Liver (tissue), 9 donors: ENCODE results near the gene DPP6. TPM values are rescaled to one million over a fixed set of nuclear protein-coding genes. Genes with fewer than 3 reads are reported as not detected.

ENCODE experiments used
- DNase-seq: peaks from one replicate; pipeline ENCODE4 v3.0.0-alpha.2; 2017; ENCODE audit warnings: low spot score
- H3K27ac ChIP-seq, 2 donors: one replicate each; pipeline ENCODE4 v1.7.0; 2013; ENCODE audit warnings: inconsistent platforms in 2 of 2, low read length in 2 of 2, control low read depth in 1 of 2, low read depth in 1 of 2, mild to moderate bottlenecking in 1 of 2
- H3K27me3 ChIP-seq, 4 donors: one replicate each; pipeline versions ENCODE4 v1.6.1 to v1.7.0; 2013; ENCODE audit warnings: low read length in 3 of 4, inconsistent platforms in 1 of 4, mild to moderate bottlenecking in 1 of 4, moderate library complexity in 1 of 4; ENCODE audit not compliant: control insufficient read depth in 4 of 4, insufficient read depth in 4 of 4
- H3K36me3 ChIP-seq, 4 donors: one replicate each; pipeline versions ENCODE4 v1.6.1 to v1.7.0; 2013; ENCODE audit warnings: low read length in 3 of 4, mild to moderate bottlenecking in 3 of 4, low read depth in 1 of 4, moderate library complexity in 1 of 4; ENCODE audit not compliant: control insufficient read depth in 4 of 4, insufficient read depth in 3 of 4
- H3K4me1 ChIP-seq, 4 donors: one replicate each; pipeline versions ENCODE4 v1.6.1 to v1.7.0; 2013; ENCODE audit warnings: low read length in 3 of 4, mild to moderate bottlenecking in 3 of 4, moderate library complexity in 1 of 4; ENCODE audit not compliant: control insufficient read depth in 4 of 4, insufficient read depth in 4 of 4
- H3K4me3 ChIP-seq, 3 donors: one replicate each; pipeline versions ENCODE4 v1.6.1 to v1.7.0; 2013; ENCODE audit warnings: low read length in 3 of 3, control low read depth in 1 of 3, low read depth in 1 of 3, mild to moderate bottlenecking in 1 of 3
- H3K9ac ChIP-seq, 2 donors: one replicate each; pipeline ENCODE4 v1.7.0; 2013; ENCODE audit warnings: low read length in 2 of 2, mild to moderate bottlenecking in 2 of 2, moderate library complexity in 2 of 2, control low read depth in 1 of 2, low read depth in 1 of 2
- H3K9me3 ChIP-seq, 4 donors: one replicate each; pipeline versions ENCODE4 v1.6.1 to v1.7.0; 2013; ENCODE audit warnings: low read length in 3 of 4; ENCODE audit not compliant: control insufficient read depth in 4 of 4
- EGR1 ChIP-seq, 2 donors: IDR thresholded peaks; 2 replicates each; pipeline ENCODE4 v1.6.1; 2016 to 2018; ENCODE audit warnings: antibody characterized with exemption in 2 of 2, low read depth in 2 of 2
- FOXA1 ChIP-seq: IDR thresholded peaks from 2 replicates; pipeline ENCODE4 v1.6.1; 2016; ENCODE audit warnings: antibody characterized with exemption
- FOXA2 ChIP-seq: IDR thresholded peaks from 2 replicates; pipeline ENCODE4 v1.6.1; 2016; ENCODE audit warnings: antibody characterized with exemption
- GABPA ChIP-seq, 2 donors: IDR thresholded peaks in 1 of 2; conservative IDR thresholded peaks in 1 of 2; 2 replicates each; pipeline ENCODE4 v1.6.1; 2016; ENCODE audit warnings: antibody characterized with exemption in 2 of 2, mild to moderate bottlenecking in 1 of 2, moderate library complexity in 1 of 2
- HNF4A ChIP-seq, 2 donors: conservative IDR thresholded peaks; 2 replicates each; pipeline ENCODE4 v1.6.1; 2016; ENCODE audit warnings: antibody characterized with exemption in 2 of 2, mild to moderate bottlenecking in 2 of 2
- JUND ChIP-seq, 2 donors: IDR thresholded peaks; 2 replicates each; pipeline ENCODE4 v1.6.1; 2016; ENCODE audit warnings: antibody characterized with exemption in 2 of 2
- NR2F2 ChIP-seq: IDR thresholded peaks from 2 replicates; pipeline ENCODE4 v1.6.1; 2016; ENCODE audit warnings: antibody characterized with exemption
- RAD21 ChIP-seq, 2 donors: IDR thresholded peaks; 2 replicates each; pipeline ENCODE4 v1.6.1; 2016; ENCODE audit warnings: antibody characterized with exemption in 2 of 2, mild to moderate bottlenecking in 2 of 2
- RXRA ChIP-seq, 2 donors: IDR thresholded peaks; 2 replicates each; pipeline ENCODE4 v1.6.1; 2017 to 2018; ENCODE audit warnings: antibody characterized with exemption in 2 of 2, mild to moderate bottlenecking in 1 of 2
- TAF1 ChIP-seq: conservative IDR thresholded peaks from 2 replicates; pipeline ENCODE4 v1.6.1; 2016; ENCODE audit warnings: antibody characterized with exemption, mild to moderate bottlenecking
- YY1 ChIP-seq: IDR thresholded peaks from 2 replicates; pipeline ENCODE4 v1.6.1; 2016; ENCODE audit warnings: antibody characterized with exemption, mild to moderate bottlenecking
- WGBS: extraction: QIAGEN DNeasy Blood & Tissue Kit; methylation state at CpG from one replicate; pipeline ENCODE4 v1.1.7; 2013; 5-methylcytosine and 5-hydroxymethylcytosine counted together
- polyA plus RNA-seq, 2 donors: library from polyadenylated mRNA; stranded (reverse) in 1 of 2; unstranded in 1 of 2; fragments of 200-250 nt in 1 of 2; fragments of >200 nt in 1 of 2; fragmentation: Nextera tagmentation in 1 of 2; extraction: Ambion mirVana in 1 of 2; gene quantifications; one replicate each; pipeline versions ENCODE4 v1.2.1 to v1.2.3, GENCODE V29; 2013 to 2015
- total RNA-seq, 2 donors: library from RNA; depleted of rRNA; stranded (reverse); fragments of >200 nt; gene quantifications; one replicate each; pipeline ENCODE4 v1.2.3, GENCODE V29; 2014
- TF ChIP-seq, protein P1 (sequence below): fragments of 150-350 bp; IDR thresholded peaks from 2 replicates; pipeline ENCODE4 v1.5.1; 2017; ENCODE audit warnings: improper control_type of control experiment, low read depth, low read length; ENCODE audit not compliant: missing input control
- TF ChIP-seq, protein P2 (sequence below): IDR thresholded peaks from 2 replicates; pipeline ENCODE4 v1.6.1; 2016; ENCODE audit warnings: antibody characterized with exemption
- TF ChIP-seq, protein P3 (sequence below): IDR thresholded peaks from 2 replicates; pipeline ENCODE4 v1.6.1; 2016; ENCODE audit warnings: antibody characterized with exemption
- TF ChIP-seq, protein P4 (sequence below): IDR thresholded peaks from 2 replicates; pipeline ENCODE4 v1.6.1; 2016; ENCODE audit warnings: antibody characterized with exemption, mild to moderate bottlenecking
- TF ChIP-seq, protein P5 (sequence below): IDR thresholded peaks from 2 replicates; pipeline ENCODE4 v1.6.1; 2016; ENCODE audit warnings: antibody characterized with exemption
- donor health status: healthy.
- donor health status: healthy.
- donor health status: healthy.
- donor health status: healthy.
- donor health status: healthy.

The DPP6 gene
- total and polyA plus RNA-seq, 4 donors, result 0.01 TPM; not detected in 3

DNA sequence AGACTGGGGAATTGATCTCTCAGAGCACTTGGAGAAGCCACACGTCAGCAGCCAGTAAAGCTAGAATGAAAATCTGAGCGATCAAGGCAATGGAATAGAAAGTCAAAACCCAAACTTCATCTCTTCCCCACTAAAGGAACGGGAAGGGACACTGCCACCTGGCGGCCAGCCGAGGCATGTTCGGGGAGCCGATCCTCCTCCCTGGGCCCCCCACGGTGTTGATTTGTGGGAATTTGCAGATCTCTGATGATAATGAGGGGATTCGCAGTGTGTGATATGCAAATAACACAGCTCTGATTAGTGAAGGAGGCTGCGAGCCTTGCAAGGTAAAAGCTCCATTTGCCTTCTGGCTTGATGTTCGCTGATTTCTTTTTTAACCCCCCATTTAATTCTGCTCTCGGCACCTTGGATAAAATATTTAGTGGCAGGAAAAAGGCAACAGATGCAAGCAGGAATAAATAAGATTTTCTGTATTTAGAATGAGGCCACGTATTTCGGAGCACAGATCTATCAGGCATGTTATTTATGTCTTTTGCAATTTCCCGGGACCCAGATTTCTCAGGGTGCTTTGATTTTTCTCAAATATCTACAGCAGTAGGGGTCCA is 692.2 kb downstream of the DPP6 start:
- no peak overlapping the region for H3K9ac ChIP-seq
- no peak overlapping the region for H3K27ac ChIP-seq
- H3K9me3 ChIP-seq, result no peaks in the 10 kb centered on the region
- no peaks in the 10 kb centered on the region for H3K4me1 ChIP-seq
- DNase-seq, result peak; percentile 49
- no peak for TF ChIP-seq TAF1
- peak; percentile 38 to 67 for TF ChIP-seq RAD21 (IDR thresholded peaks at IDR 0.05)
- TF ChIP-seq, protein P1, sequence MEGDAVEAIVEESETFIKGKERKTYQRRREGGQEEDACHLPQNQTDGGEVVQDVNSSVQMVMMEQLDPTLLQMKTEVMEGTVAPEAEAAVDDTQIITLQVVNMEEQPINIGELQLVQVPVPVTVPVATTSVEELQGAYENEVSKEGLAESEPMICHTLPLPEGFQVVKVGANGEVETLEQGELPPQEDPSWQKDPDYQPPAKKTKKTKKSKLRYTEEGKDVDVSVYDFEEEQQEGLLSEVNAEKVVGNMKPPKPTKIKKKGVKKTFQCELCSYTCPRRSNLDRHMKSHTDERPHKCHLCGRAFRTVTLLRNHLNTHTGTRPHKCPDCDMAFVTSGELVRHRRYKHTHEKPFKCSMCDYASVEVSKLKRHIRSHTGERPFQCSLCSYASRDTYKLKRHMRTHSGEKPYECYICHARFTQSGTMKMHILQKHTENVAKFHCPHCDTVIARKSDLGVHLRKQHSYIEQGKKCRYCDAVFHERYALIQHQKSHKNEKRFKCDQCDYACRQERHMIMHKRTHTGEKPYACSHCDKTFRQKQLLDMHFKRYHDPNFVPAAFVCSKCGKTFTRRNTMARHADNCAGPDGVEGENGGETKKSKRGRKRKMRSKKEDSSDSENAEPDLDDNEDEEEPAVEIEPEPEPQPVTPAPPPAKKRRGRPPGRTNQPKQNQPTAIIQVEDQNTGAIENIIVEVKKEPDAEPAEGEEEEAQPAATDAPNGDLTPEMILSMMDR, result peak; percentile 56
- TF ChIP-seq YY1, result no peak
- no peak overlapping the region for H3K4me3 ChIP-seq
- H3K27me3 ChIP-seq, result peaks cover 0 to 12% (median 0%) of the 10 kb centered on the region in 4 donors
- WGBS, result 23% methylated on average over 15 of the region's 15 CpGs
- no peaks in the 10 kb centered on the region for H3K36me3 ChIP-seq

DNA sequence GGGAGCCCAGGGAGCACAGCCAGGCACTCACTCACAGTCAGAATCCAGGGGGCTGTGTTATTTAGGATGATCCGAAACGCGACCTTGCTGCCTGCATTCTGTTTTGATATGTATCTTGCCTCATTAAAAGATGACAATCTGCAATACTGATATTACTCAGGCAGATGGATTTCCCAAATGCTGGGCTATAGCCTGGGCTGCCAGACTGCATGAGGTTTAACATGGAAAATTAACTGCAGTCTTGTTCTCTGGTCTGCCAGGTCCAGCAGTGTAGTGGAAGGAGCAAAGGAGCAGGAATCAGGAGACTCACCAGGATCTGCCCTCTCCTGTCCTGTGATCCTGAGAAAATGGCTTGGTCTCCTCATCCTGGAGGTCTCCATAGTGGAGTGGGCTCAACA is 692.7 kb downstream of the DPP6 start:
- no peaks in the 10 kb centered on the region for H3K4me1 ChIP-seq
- H3K27ac ChIP-seq, result no peak overlapping the region
- no peak for DNase-seq
- TF ChIP-seq FOXA2 (no peak), GABPA (IDR thresholded peaks at IDR 0.05 in 1 of 2, conservative IDR thresholded peaks at IDR 0.05 in 1 of 2) (no peak), FOXA1 (no peak), YY1 (no peak), HNF4A (conservative IDR thresholded peaks at IDR 0.05) (no peak), TAF1 (no peak), EGR1 (IDR thresholded peaks at IDR 0.05; ENCODE audit: low read depth in 2 of 2) (no peak), NR2F2 (no peak), RAD21 (IDR thresholded peaks at IDR 0.05) (no peak), RXRA (IDR thresholded peaks at IDR 0.05) (no peak), JUND (IDR thresholded peaks at IDR 0.05) (no peak)
- TF ChIP-seq, protein P2, sequence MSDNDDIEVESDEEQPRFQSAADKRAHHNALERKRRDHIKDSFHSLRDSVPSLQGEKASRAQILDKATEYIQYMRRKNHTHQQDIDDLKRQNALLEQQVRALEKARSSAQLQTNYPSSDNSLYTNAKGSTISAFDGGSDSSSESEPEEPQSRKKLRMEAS, result no peak
- TF ChIP-seq, protein P3, sequence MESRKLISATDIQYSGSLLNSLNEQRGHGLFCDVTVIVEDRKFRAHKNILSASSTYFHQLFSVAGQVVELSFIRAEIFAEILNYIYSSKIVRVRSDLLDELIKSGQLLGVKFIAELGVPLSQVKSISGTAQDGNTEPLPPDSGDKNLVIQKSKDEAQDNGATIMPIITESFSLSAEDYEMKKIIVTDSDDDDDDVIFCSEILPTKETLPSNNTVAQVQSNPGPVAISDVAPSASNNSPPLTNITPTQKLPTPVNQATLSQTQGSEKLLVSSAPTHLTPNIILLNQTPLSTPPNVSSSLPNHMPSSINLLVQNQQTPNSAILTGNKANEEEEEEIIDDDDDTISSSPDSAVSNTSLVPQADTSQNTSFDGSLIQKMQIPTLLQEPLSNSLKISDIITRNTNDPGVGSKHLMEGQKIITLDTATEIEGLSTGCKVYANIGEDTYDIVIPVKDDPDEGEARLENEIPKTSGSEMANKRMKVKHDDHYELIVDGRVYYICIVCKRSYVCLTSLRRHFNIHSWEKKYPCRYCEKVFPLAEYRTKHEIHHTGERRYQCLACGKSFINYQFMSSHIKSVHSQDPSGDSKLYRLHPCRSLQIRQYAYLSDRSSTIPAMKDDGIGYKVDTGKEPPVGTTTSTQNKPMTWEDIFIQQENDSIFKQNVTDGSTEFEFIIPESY, result no peak
- TF ChIP-seq, protein P4, sequence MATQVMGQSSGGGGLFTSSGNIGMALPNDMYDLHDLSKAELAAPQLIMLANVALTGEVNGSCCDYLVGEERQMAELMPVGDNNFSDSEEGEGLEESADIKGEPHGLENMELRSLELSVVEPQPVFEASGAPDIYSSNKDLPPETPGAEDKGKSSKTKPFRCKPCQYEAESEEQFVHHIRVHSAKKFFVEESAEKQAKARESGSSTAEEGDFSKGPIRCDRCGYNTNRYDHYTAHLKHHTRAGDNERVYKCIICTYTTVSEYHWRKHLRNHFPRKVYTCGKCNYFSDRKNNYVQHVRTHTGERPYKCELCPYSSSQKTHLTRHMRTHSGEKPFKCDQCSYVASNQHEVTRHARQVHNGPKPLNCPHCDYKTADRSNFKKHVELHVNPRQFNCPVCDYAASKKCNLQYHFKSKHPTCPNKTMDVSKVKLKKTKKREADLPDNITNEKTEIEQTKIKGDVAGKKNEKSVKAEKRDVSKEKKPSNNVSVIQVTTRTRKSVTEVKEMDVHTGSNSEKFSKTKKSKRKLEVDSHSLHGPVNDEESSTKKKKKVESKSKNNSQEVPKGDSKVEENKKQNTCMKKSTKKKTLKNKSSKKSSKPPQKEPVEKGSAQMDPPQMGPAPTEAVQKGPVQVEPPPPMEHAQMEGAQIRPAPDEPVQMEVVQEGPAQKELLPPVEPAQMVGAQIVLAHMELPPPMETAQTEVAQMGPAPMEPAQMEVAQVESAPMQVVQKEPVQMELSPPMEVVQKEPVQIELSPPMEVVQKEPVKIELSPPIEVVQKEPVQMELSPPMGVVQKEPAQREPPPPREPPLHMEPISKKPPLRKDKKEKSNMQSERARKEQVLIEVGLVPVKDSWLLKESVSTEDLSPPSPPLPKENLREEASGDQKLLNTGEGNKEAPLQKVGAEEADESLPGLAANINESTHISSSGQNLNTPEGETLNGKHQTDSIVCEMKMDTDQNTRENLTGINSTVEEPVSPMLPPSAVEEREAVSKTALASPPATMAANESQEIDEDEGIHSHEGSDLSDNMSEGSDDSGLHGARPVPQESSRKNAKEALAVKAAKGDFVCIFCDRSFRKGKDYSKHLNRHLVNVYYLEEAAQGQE, result no peak
- TF ChIP-seq, protein P5, sequence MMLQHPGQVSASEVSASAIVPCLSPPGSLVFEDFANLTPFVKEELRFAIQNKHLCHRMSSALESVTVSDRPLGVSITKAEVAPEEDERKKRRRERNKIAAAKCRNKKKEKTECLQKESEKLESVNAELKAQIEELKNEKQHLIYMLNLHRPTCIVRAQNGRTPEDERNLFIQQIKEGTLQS, result no peak
- no peaks in the 10 kb centered on the region for H3K9me3 ChIP-seq
- no peak overlapping the region for H3K9ac ChIP-seq
- H3K27me3 ChIP-seq, result peaks cover 0 to 12% (median 0%) of the 10 kb centered on the region in 4 donors
- WGBS, result 59% methylated on average over 3 of the region's 3 CpGs
- no peak overlapping the region for H3K4me3 ChIP-seq
- H3K36me3 ChIP-seq, result no peaks in the 10 kb centered on the region
